ENCODE measurements around the gene WDR18.

WDR18 gene

GRCh38 chr19:1009041-1009980 is 25.2 kb downstream of the WDR18 start:
- H3K4me3 ChIP-seq (ENCODE audit: low read length): no peak overlapping the region
- no peak for TF ChIP-seq CTCF (IDR thresholded peaks at IDR 0.05; ENCODE audit: insufficient read depth, low read depth, low read length, missing control alignments)
- no peak for DNase-seq (ENCODE audit: low read depth)

GRCh38 chr19:1009981-1010538 is 25.9 kb downstream of the WDR18 start:
- DNase-seq (ENCODE audit: low read depth): no peak
- no peak overlapping the region for H3K4me3 ChIP-seq (ENCODE audit: low read length)
- TF ChIP-seq CTCF (IDR thresholded peaks at IDR 0.05; ENCODE audit: insufficient read depth, low read depth, low read length, missing control alignments): no peak

DNA sequence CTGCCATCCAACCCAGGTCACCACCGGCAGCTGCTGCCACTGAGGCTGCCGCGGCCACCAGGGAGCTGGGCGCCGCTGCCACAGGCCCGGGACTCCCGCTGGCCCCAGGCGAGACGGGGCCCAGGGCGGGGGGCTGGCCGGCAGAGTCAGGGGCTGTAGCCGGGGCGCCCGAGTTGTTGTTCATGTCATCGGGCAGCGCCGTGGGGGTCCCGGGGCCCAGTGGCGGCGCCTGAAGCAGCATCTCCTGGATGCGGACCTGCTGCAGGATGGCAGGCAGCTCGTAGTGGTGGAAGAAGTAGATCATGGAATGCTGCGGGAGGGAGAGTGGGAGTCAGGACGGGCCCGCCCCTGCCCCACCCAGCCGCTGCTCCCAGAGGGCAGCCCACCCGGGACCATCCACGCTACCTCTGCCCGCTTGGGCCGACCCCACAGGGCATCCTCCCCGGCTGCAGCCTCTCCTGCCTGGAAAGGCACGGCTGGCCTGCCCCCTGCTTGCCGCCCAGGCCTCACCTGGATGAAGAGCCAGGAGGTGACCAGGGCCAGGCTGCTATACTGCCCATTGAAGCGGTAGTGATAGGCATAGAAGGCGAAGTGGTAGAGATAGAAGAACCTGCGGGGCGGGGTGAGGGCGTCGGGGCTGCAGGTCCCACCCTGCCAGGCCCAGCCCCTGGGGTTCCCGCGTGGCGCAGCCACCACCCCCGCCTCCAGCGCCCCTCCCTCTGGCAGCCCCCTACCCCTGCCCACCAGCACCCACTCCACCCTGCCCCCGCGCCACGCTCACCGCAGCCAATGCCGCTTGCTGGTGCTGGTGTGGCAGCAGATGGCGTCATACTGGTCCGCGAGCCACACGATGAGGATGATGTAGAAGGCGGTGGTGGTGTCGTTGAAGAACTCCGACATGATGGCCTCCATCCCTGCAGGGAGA is 26.7 kb downstream of the WDR18 start:
- no peak for TF ChIP-seq CTCF (IDR thresholded peaks at IDR 0.05; ENCODE audit: insufficient read depth, low read depth, low read length, missing control alignments)
- no peak overlapping the region for H3K4me3 ChIP-seq (ENCODE audit: low read length)
- no peak for DNase-seq (ENCODE audit: low read depth)

DNA sequence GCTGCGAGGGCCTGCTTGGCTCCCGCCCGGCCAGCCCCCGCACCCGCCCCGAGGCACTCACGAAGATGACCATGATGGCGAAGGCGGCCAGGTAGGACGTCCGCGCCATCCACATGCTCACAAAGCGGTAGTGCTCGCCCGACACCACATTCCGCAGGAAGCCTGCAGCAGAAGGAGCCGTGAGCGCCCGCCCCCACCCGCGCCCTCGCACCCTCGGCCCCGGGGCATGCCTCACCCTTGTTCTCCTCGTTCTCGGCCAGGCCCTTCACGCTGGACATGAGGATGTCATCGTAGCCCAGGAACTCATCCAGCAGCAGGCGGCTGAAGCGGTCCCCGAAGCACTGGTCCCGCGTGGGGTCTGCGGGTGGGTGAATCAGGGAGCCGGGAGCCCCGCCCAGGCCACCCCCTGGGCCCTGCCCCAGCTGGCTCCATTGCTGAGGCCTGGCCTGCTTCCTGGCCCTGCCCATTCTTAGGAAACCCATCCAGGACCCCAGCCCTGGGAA is 27.7 kb downstream of the WDR18 start:
- no peak for TF ChIP-seq CTCF (IDR thresholded peaks at IDR 0.05; ENCODE audit: insufficient read depth, low read depth, low read length, missing control alignments)
- H3K4me3 ChIP-seq (ENCODE audit: low read length): no peak overlapping the region
- no peak for DNase-seq (ENCODE audit: low read depth)

DNA sequence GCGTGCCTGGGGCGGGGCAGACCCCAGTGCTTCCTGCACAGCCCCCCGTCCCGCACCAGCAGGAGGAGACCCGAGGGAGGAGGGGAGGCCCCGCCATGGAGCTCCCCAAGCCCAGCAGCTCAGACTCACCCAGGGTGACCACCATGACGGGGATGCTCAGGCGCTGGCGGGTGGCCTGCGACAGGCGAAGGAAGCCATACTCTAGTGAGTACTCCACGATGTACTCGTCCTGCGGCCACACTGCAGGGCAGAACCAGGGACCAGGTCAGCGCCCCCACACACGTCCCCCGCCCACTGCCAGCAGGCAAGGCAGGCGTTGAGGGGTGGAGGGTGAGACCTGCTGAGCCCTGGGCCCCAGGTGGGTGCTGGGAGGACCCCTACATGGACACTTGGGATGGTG is 28.2 kb downstream of the WDR18 start:
- TF ChIP-seq CTCF (IDR thresholded peaks at IDR 0.05; ENCODE audit: insufficient read depth, low read depth, low read length, missing control alignments): no peak

DNA sequence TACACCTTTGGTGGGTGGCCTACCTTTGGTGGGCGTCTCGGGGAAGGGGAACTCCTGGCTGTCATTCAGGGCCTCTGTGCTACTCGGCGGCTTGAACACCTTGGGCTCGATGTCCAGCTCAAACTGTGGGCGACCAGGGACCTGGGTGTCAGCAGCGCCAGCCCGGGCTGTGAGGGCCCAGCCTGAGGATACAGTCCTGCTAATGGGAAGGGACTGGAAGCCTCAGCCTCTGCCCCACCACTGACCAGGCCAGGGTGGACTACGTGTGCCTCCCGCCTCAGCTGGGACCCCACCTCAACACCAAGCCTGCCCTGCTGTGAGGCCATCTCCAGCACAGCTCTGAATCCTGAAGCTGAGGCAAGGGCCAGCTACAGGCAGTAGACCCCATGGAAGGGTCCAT is 29.1 kb downstream of the WDR18 start:
- H3K4me3 ChIP-seq (ENCODE audit: low read length): no peak overlapping the region
- TF ChIP-seq CTCF (IDR thresholded peaks at IDR 0.05; ENCODE audit: insufficient read depth, low read depth, low read length, missing control alignments): no peak
- DNase-seq (ENCODE audit: low read depth): no peak

More for the DNA sequence above, 28.2 kb downstream of the WDR18 start:
- no peak overlapping the region for H3K4me3 ChIP-seq (ENCODE audit: low read length)
- DNase-seq (ENCODE audit: low read depth): no peak

All from epithelial cell of esophagus (primary cell).